HCT116 (cell line): ENCODE measurements around the gene PLCB1. TPM values are rescaled to one million over a fixed set of nuclear protein-coding genes. Genes with fewer than 3 reads are reported as not detected.

ENCODE experiments used
- ATAC-seq: fragments of 200-7000 bp; cut with Tn5 transposase; 2 replicates; pipeline ENCODE4 v1.9.1; 2020; ENCODE audit warnings: mild to moderate bottlenecking, moderate library complexity
- BruUV-seq: library from RNA; stranded (reverse); fragments of 400-500 nt; replicated peaks from 2 replicates; lab custom pipeline; 2021; lab: Mats Ljungman, UMichigan
- CTCF ChIA-PET: fragments of 300-600 bp; sonication (Branson Sonifier 250); formaldehyde crosslinking; loops from one replicate; lab custom pipeline; 2021; ENCODE audit warnings: antibody characterized with exemption; lab: Charles Lee
- POLR2A ChIA-PET: fragments of 300-600, 350-600 bp; sonication (Branson Sonifier 250); formaldehyde crosslinking; loops from one replicate; lab custom pipeline; 2021; ENCODE audit warnings: antibody characterized with exemption; lab: Charles Lee
- RAD21 ChIA-PET, 2 experiments: fragments of 300-600 bp; sonication (Branson Sonifier 250); formaldehyde crosslinking; loops; one replicate each; lab custom pipeline; 2023; ENCODE audit warnings: low total read pairs in 2 of 2; ENCODE audit not compliant: uncharacterized antibody in 2 of 2, unreplicated experiment in 2 of 2, low non-redundant PET in 1 of 2; lab: Charles Lee
- DNase-seq: peaks from one replicate; pipeline ENCODE4 v3.0.0-alpha.2; 2010; ENCODE audit warnings: low read depth, low spot score
- H2AFZ ChIP-seq: fragments of 200-600 bp; shearing (Covaris generic), sonication (generic); 2 replicates; pipeline ENCODE4 v1.6.1; 2017; ENCODE audit warnings: low read depth, mixed run types, mixed read lengths, antibody characterized with exemption, low read length; ENCODE audit not compliant: poor library complexity, severe bottlenecking
- H3K27ac ChIP-seq: 2 replicates; pipeline ENCODE4 v1.5.1; 2012; ENCODE audit warnings: low read depth, low read length
- H3K27me3 ChIP-seq: fragments of 200-600 bp; sonication (generic); 2 replicates; pipeline ENCODE4 v1.6.1; 2016; ENCODE audit warnings: mixed run types, low read length, mixed read lengths; ENCODE audit not compliant: insufficient read depth
- H3K36me3 ChIP-seq, 2 experiments: fragments of 200-500 bp in 1 of 2; fragments of 200-600 bp in 1 of 2; sonication (Bioruptor generic) in 1 of 2; sonication (generic) in 1 of 2; 2 replicates each; pipeline versions ENCODE4 v1.5.1 to v1.6.1; 2014 to 2016; ENCODE audit warnings: low read length in 2 of 2, inconsistent platforms in 1 of 2, mixed read lengths in 1 of 2, mixed run types in 1 of 2; ENCODE audit not compliant: insufficient read depth in 2 of 2, control insufficient read depth in 1 of 2
- H3K4me1 ChIP-seq, 2 experiments: fragments of 200-600 bp in 1 of 2; sonication (generic) in 1 of 2; 2 replicates each; pipeline versions ENCODE4 v1.5.1 to v1.6.1; 2012 to 2017; ENCODE audit warnings: low read length in 2 of 2, inconsistent platforms in 1 of 2, mild to moderate bottlenecking in 1 of 2, mixed read lengths in 1 of 2, mixed run types in 1 of 2, moderate library complexity in 1 of 2; ENCODE audit not compliant: insufficient read depth in 2 of 2, control insufficient read depth in 1 of 2
- H3K4me2 ChIP-seq: fragments of 200-600 bp; sonication (generic); 2 replicates; pipeline ENCODE4 v1.6.1; 2017; ENCODE audit warnings: mixed run types, low read length, mixed read lengths
- H3K4me3 ChIP-seq, 2 experiments: fragments of 200-600 bp in 1 of 2; sonication (generic) in 1 of 2; replicated peaks in 1 of 2; 2 replicates each; pipeline ENCODE4 v1.5.1; 2011 to 2016; ENCODE audit warnings: low read length in 2 of 2, control low read depth in 1 of 2, low read depth in 1 of 2, mild to moderate bottlenecking in 1 of 2, mixed read lengths in 1 of 2, mixed run types in 1 of 2
- H3K79me2 ChIP-seq: fragments of 200-600 bp; sonication (generic); 2 replicates; pipeline ENCODE4 v1.6.1; 2017; ENCODE audit warnings: mild to moderate bottlenecking, mixed run types, low read length, moderate library complexity, mixed read lengths; ENCODE audit not compliant: insufficient read depth
- H3K9ac ChIP-seq: fragments of 200-600 bp; sonication (generic); 2 replicates; pipeline ENCODE4 v1.6.1; 2016; ENCODE audit warnings: low read length, mixed read lengths
- H3K9me2 ChIP-seq: fragments of 200-600 bp; sonication (generic), shearing (Covaris generic); 2 replicates; pipeline ENCODE4 v1.6.1; 2017; ENCODE audit warnings: mixed run types, mild to moderate bottlenecking, moderate library complexity; ENCODE audit not compliant: insufficient read depth
- H3K9me3 ChIP-seq, 2 experiments: fragments of 200-500 bp in 1 of 2; fragments of 200-600 bp in 1 of 2; sonication (Bioruptor generic) in 1 of 2; sonication (generic) in 1 of 2; 2 replicates each; pipeline ENCODE4 v1.6.1; 2014 to 2017; ENCODE audit warnings: low read length in 2 of 2, mixed read lengths in 2 of 2, inconsistent platforms in 1 of 2, low read depth in 1 of 2, mild to moderate bottlenecking in 1 of 2, mixed run types in 1 of 2, moderate library complexity in 1 of 2; ENCODE audit not compliant: control insufficient read depth in 1 of 2, insufficient read depth in 1 of 2
- H4K20me1 ChIP-seq: fragments of 200-600 bp; sonication (generic), shearing (Covaris generic); 2 replicates; pipeline ENCODE4 v1.6.1; 2017; ENCODE audit warnings: mixed run types, mild to moderate bottlenecking, moderate library complexity; ENCODE audit not compliant: insufficient read depth
- ATF3 ChIP-seq: IDR thresholded peaks from 2 replicates; pipeline ENCODE4 v1.6.1; 2012
- CBX3 ChIP-seq: IDR thresholded peaks from 2 replicates; pipeline ENCODE4 v1.6.1; 2012; ENCODE audit warnings: low read depth
- CEBPB ChIP-seq: IDR thresholded peaks from 2 replicates; pipeline ENCODE4 v1.6.1; 2012; ENCODE audit warnings: low read depth
- ELF1 ChIP-seq: IDR thresholded peaks from 2 replicates; pipeline ENCODE4 v1.6.1; 2012; ENCODE audit warnings: low read depth, borderline replicate concordance
- EZH2 ChIP-seq: fragments of 200-600 bp; sonication (generic); IDR thresholded peaks from 2 replicates; pipeline ENCODE4 v1.6.1; 2017; ENCODE audit warnings: antibody characterized with exemption, mixed run types
- EZH2phosphoT487 ChIP-seq: fragments of 200-600 bp; IDR thresholded peaks from 2 replicates; pipeline ENCODE4 v1.6.1; 2018; ENCODE audit warnings: antibody characterized with exemption, borderline replicate concordance
- FOSL1 ChIP-seq: IDR thresholded peaks from 2 replicates; pipeline ENCODE4 v1.6.1; 2012; ENCODE audit warnings: low read depth
- JUND ChIP-seq: IDR thresholded peaks from 2 replicates; pipeline ENCODE4 v1.6.1; 2012
- POLR2A ChIP-seq: IDR thresholded peaks from 2 replicates; pipeline ENCODE4 v1.7.0; 2011; ENCODE audit warnings: borderline replicate concordance; ENCODE audit not compliant: insufficient read depth, insufficient read length; ENCODE audit errors: extremely low read depth
- POLR2AphosphoS5 ChIP-seq: IDR thresholded peaks from 2 replicates; pipeline ENCODE4 v1.6.1; 2011; ENCODE audit warnings: mild to moderate bottlenecking, low read depth, low read length, moderate library complexity
- RAD21 ChIP-seq: IDR thresholded peaks from 2 replicates; pipeline ENCODE4 v1.6.1; 2012; ENCODE audit warnings: low read depth, mild to moderate bottlenecking
- REST ChIP-seq: IDR thresholded peaks from 2 replicates; pipeline ENCODE4 v1.6.1; 2012; ENCODE audit warnings: low read depth
- TCF7L2 ChIP-seq: IDR thresholded peaks from 2 replicates; pipeline ENCODE4 v1.7.0; 2011; ENCODE audit warnings: borderline replicate concordance, inconsistent platforms; ENCODE audit not compliant: insufficient read depth, insufficient read length; ENCODE audit errors: extremely low read depth
- ZBTB33 ChIP-seq: IDR thresholded peaks from 2 replicates; pipeline ENCODE4 v1.6.1; 2011; ENCODE audit warnings: mild to moderate bottlenecking, low read length, moderate library complexity; ENCODE audit not compliant: insufficient replicate concordance; ENCODE audit errors: extremely low read depth
- ZFX ChIP-seq: fragments of 450-650 bp; IDR thresholded peaks from 2 replicates; pipeline ENCODE4 v1.6.1; 2017
- ZNF274 ChIP-seq: fragments of 200-500 bp; sonication (Bioruptor generic); IDR thresholded peaks from 2 replicates; pipeline ENCODE4 v1.6.1; 2014; ENCODE audit warnings: mild to moderate bottlenecking, low read depth, low read length, inconsistent platforms
- intact Hi-C: fragments of 100-400 bp; cut with micrococcal nuclease; formaldehyde crosslinking; loops from 2 replicates; pipeline ENCODE4 v1.10.0; 2022
- total RNA-seq: library from RNA; stranded (reverse); gene quantifications from one replicate; pipeline ENCODE4 v1.2.1, GENCODE V29; 2021; ENCODE audit not compliant: unreplicated experiment

PLCB1 gene
- total RNA-seq, 1 experiment from 2014 or later = 15.8 TPM

GRCh38 chr20:8320306-8320705 is 188.2 kb downstream of the PLCB1 start:
- Histone ChIP-seq H3K79me2 (no peaks in the 10 kb centered on the region), H3K27me3 (no peaks in the 10 kb centered on the region), H3K4me3 (no peak overlapping the region), H3K9me3 (no peaks in the 10 kb centered on the region), H3K27ac (no peak overlapping the region), H3K9me2 (no peaks in the 10 kb centered on the region), H4K20me1 (no peaks in the 10 kb centered on the region), H3K4me2 (no peak overlapping the region), H2AFZ (no peak overlapping the region), H3K4me1 (no peaks in the 10 kb centered on the region), H3K9ac (no peak overlapping the region), H3K36me3 (no peaks in the 10 kb centered on the region)
- ChIA-PET CTCF (no interaction called here), RAD21 (no interaction called here), POLR2A (no interaction called here)
- intact Hi-C loops = no loop called here
- ATAC-seq (no peak), DNase-seq (no peak)
- TF ChIP-seq ELF1 (no peak), JUND (no peak), ZBTB33 (no peak), EZH2 (no peak), POLR2A (no peak), RAD21 (no peak), POLR2AphosphoS5 (no peak), REST (no peak), ATF3 (no peak), FOSL1 (no peak), ZNF274 (no peak), TCF7L2 (no peak), ZFX (no peak), CEBPB (no peak), EZH2phosphoT487 (no peak), CBX3 (no peak)
- no TSS peak for BruUV-seq
